Endothelial cell (in vitro differentiated cells): ENCODE results near the gene PKD2L1. TPM values are rescaled to one million over a fixed set of nuclear protein-coding genes. Genes with fewer than 3 reads are reported as not detected.

Experiments used
- DNase-seq: peaks from one replicate; pipeline ENCODE4 v3.0.0; 2021; ENCODE audit warnings: low spot score
- H3K27ac Mint-ChIP-seq: one replicate; pipeline ENCODE4 v1.8.0; 2021; ENCODE audit warnings: mixed read lengths, inconsistent platforms; ENCODE audit not compliant: unreplicated experiment
- H3K27me3 Mint-ChIP-seq: one replicate; pipeline ENCODE4 v1.8.0; 2021; ENCODE audit warnings: mild to moderate bottlenecking, moderate library complexity, mixed read lengths, inconsistent platforms; ENCODE audit not compliant: unreplicated experiment
- H3K36me3 Mint-ChIP-seq: one replicate; pipeline ENCODE4 v1.8.0; 2021; ENCODE audit warnings: mild to moderate bottlenecking, low read depth, mixed read lengths, inconsistent platforms; ENCODE audit not compliant: unreplicated experiment
- H3K4me1 Mint-ChIP-seq: one replicate; pipeline ENCODE4 v1.8.0; 2021; ENCODE audit warnings: mild to moderate bottlenecking, mixed read lengths, inconsistent platforms; ENCODE audit not compliant: unreplicated experiment
- H3K4me3 Mint-ChIP-seq: one replicate; pipeline ENCODE4 v1.8.0; 2021; ENCODE audit warnings: mild to moderate bottlenecking, mixed read lengths, inconsistent platforms; ENCODE audit not compliant: unreplicated experiment
- H3K9me3 Mint-ChIP-seq: one replicate; pipeline ENCODE4 v1.8.0; 2021; ENCODE audit warnings: mixed read lengths, inconsistent platforms; ENCODE audit not compliant: unreplicated experiment
- CTCF ChIP-seq: fragments of 200-600 bp; sonication (generic); IDR thresholded peaks from one replicate; pipeline ENCODE4 v1.5.0; 2021; ENCODE audit warnings: antibody characterized with exemption; ENCODE audit not compliant: unreplicated experiment
- total RNA-seq: library from RNA; stranded (reverse); fragmentation: NEBNext Ultra II Directional; extraction: Animal tissue kit (Norgen Biotek cat#: 25700); gene quantifications from one replicate; pipeline ENCODE4 v1.2.1, GENCODE V29; 2021; ENCODE audit not compliant: unreplicated experiment

PKD2L1 gene
- total RNA-seq, 1 donor from 2014 or later, result 0.44 TPM

GRCh38 chr10:100333661-100334440 lies 3.8 kb upstream of the PKD2L1 start:
- no peak for TF ChIP-seq CTCF
- no peak for DNase-seq
- Mint-ChIP-seq H3K9me3 (no peaks in the 10 kb centered on the region), H3K36me3 (no peaks in the 10 kb centered on the region), H3K4me1 (peaks cover 8% of the 10 kb centered on the region), H3K27ac (no peak overlapping the region), H3K4me3 (no peak overlapping the region), H3K27me3 (no peaks in the 10 kb centered on the region)

GRCh38 chr10:100333106-100333505 lies 3.1 kb upstream of the PKD2L1 start:
- H3K27ac Mint-ChIP-seq, result no peak overlapping the region
- no peak overlapping the region for H3K4me3 Mint-ChIP-seq
- no peak for DNase-seq
- H3K4me1 Mint-ChIP-seq, result peaks cover 9% of the 10 kb centered on the region
- no peaks in the 10 kb centered on the region for H3K36me3 Mint-ChIP-seq
- H3K27me3 Mint-ChIP-seq, result no peaks in the 10 kb centered on the region
- no peak for TF ChIP-seq CTCF
- H3K9me3 Mint-ChIP-seq, result no peaks in the 10 kb centered on the region

GRCh38 chr10:100328198-100328597 lies 1.8 kb downstream of the PKD2L1 start:
- DNase-seq, result no peak
- TF ChIP-seq CTCF, result no peak
- peaks cover 3% of the 10 kb centered on the region for H3K27me3 Mint-ChIP-seq

GRCh38 chr10:100327718-100328009 lies 2.4 kb downstream of the PKD2L1 start:
- no peak for DNase-seq
- H3K27ac Mint-ChIP-seq, result no peak overlapping the region
- no peaks in the 10 kb centered on the region for H3K9me3 Mint-ChIP-seq
- no peak overlapping the region for H3K4me3 Mint-ChIP-seq
- H3K36me3 Mint-ChIP-seq, result no peaks in the 10 kb centered on the region
- H3K4me1 Mint-ChIP-seq, result peaks cover 19% of the 10 kb centered on the region
- H3K27me3 Mint-ChIP-seq, result peaks cover 3% of the 10 kb centered on the region
- no peak for TF ChIP-seq CTCF

More at GRCh38 chr10:100328198-100328597, 1.8 kb downstream of the PKD2L1 start:
- Mint-ChIP-seq H3K4me3 (no peak overlapping the region), H3K9me3 (no peaks in the 10 kb centered on the region), H3K36me3 (no peaks in the 10 kb centered on the region), H3K27ac (no peak overlapping the region), H3K4me1 (peaks cover 23% of the 10 kb centered on the region)

- TF ChIP-seq CTCF, result no peak
- no peak for DNase-seq
- Mint-ChIP-seq H3K27me3 (peaks cover 3% of the 10 kb centered on the region), H3K4me1 (peaks cover 19% of the 10 kb centered on the region), H3K27ac (no peak overlapping the region), H3K36me3 (no peaks in the 10 kb centered on the region), H3K4me3 (no peak overlapping the region), H3K9me3 (no peaks in the 10 kb centered on the region)
Measured at GRCh38 chr10:100327007-100327717, 2.9 kb downstream of the PKD2L1 start.
